Stimulated activated CD8-positive, alpha-beta memory T cell treated with anti-CD3 and anti-CD28 coated beads, Interleukin-15, amount 100 ng/mL, for 1 hour (primary cell): ENCODE results near the gene HBB.

Source experiments
- DNase-seq: peaks from one replicate; pipeline ENCODE4 v3.0.0-alpha.2; 2020; ENCODE audit warnings: low read depth

HBB gene

DNA sequence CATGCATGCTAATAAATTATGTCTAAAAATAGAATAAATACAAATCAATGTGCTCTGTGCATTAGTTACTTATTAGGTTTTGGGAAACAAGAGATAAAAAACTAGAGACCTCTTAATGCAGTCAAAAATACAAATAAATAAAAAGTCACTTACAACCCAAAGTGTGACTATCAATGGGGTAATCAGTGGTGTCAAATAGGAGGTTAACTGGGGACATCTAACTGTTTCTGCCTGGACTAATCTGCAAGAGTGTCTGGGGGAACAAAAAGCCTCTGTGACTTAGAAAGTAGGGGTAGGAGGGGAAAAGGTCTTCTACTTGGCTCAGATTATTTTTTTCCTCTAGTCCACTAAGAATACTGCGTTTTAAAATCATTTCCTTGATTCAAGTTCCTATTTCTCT, 810 bp upstream of the HBB start:
- no peak for DNase-seq

DNA sequence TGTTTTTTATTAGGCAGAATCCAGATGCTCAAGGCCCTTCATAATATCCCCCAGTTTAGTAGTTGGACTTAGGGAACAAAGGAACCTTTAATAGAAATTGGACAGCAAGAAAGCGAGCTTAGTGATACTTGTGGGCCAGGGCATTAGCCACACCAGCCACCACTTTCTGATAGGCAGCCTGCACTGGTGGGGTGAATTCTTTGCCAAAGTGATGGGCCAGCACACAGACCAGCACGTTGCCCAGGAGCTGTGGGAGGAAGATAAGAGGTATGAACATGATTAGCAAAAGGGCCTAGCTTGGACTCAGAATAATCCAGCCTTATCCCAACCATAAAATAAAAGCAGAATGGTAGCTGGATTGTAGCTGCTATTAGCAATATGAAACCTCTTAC, 1.4 kb downstream of the HBB start:
- no peak for DNase-seq

DNA sequence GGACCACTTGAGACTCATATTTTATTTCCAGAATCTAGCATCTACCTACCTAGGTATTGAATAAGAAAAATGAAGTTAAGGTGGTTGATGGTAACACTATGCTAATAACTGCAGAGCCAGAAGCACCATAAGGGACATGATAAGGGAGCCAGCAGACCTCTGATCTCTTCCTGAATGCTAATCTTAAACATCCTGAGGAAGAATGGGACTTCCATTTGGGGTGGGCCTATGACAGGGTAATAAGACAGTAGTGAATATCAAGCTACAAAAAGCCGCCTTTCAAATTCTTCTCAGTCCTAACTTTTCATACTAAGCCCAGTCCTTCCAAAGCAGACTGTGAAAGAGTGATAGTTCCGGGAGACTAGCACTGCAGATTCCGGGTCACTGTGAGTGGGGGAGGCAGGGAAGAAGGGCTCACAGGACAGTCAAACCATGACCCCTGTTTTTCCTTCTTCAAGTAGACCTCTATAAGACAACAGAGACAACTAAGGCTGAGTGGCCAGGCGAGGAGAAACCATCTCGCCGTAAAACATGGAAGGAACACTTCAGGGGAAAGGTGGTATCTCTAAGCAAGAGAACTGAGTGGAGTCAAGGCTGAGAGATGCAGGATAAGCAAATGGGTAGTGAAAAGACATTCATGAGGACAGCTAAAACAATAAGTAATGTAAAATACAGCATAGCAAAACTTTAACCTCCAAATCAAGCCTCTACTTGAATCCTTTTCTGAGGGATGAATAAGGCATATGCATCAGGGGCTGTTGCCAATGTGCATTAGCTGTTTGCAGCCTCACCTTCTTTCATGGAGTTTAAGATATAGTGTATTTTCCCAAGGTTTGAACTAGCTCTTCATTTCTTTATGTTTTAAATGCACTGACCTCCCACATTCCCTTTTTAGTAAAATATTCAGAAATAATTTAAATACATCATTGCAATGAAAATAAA, 2.1 kb downstream of the HBB start:
- DNase-seq, result no peak

DNA sequence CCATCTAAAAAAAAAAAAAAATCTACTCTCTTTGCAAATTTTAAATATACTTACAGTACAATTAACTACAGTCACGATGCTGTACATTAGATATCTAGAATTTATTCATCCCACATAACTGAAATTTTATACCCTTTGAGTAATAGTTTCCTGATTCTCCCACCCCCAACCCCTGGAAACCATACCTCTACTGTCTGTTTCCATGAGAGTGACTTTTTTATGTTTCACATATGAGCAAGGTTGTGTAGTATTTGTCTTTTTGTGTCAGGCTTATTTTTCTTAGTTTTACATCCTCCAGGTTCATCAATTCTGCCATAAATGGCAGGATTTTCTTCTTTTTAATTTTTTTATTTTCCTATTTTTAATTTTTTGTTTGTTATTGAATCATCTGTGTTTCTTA, 3.2 kb downstream of the HBB start:
- DNase-seq, result no peak

DNA sequence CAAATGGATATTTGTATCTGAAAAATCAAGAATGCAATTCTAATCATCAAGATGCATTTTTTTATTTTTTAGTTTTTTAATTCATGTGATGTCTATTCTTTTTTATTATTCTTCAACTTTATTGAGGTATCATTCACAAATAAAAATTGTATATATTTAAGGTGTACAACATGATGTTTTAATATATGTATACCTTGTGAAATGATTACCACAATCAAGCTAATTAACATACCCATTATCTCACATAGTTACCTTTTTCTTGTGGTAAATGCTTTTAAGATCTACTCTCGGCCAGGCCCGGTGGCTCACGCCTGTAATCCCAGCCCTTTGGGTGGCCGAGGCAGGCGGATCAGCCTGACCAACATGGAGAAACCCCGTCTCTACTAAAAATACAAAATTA, 3.7 kb downstream of the HBB start:
- DNase-seq, result no peak

DNA sequence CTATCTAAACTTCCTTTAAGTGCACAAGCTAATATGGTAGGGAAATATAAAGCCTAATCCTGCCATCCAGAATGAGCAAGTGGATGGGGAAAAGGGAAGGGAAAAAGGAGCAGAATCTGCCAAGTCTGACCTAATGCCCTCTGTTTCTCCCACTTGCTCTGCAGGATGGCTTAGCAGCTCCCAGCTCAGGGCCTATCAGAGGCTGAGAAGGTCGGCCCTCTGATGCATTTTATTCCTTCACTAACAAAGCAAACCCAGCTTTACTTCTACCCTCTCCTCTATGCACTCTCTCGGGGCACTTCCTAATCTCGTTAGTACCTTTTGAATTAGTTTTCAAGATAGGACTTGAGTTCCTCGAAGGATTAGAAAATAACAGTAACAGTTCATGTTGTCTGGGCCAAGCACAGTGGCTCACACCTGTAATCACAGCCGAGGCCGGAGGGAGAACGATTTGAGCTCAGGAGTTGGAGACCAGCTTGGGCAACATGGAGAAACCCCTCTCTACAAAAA, 16.4 kb downstream of the HBB start:
- no peak for DNase-seq

DNA sequence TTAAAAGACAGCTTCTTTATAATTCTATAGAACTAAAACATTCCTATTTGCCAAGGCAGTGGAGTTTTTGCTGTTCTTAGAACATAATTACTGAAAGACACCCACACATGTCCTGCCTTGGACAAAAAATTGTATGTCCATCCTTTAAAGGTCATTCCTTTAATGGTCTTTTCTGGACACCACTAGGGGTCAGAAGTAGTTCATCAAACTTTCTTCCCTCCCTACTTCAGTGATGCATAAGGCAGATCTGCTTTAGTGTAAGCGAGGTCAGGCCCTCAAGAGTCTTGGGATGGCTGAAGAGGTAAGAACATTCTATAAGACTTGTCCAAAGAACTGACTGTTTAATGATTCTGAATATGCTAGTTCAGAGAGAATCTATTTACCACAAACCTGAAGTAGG, 22.1 kb downstream of the HBB start:
- DNase-seq, result no peak

DNA sequence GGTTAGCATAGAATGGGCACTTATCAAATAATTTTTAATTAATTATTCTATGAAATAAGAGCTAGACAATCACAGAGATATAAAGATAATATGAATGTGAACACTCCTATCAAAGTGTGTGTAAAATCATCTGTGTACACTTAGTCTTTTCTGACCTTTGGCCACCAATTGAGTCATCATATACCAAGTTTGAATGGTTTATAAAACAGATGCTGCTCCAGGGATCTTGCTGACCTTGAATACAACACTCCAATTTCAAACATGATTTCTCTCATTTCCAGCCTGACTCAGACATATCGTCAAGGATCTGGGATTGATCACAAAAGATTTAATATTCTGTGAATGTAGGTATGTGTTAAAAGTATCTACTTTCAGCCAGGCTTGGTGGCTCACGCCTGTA, 23.5 kb downstream of the HBB start:
- no peak for DNase-seq

DNA sequence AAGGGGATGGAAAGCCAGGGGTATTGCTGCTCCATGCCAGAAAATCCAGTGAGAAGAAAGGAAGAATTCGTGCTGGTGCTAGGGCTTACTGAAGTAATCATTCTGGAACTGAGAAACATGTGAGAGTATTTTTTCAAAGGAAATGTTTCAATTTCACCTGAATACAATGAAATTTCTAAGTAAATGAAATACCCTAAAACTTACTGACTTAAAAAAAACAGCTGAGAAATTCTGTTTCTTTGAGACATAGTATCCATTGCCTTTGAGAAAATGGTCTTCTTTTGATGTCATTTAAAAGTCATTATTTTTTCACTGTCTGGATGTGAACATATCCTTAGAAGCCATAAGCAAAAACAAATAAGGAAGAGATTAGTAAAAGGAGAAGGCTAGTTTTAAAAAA, 26.3 kb downstream of the HBB start, which contains the start of gene OR51V1:
OR51V1 (minus strand) TSS at position 101 of the 400 bp plus-strand sequence; CDS start at position 101, 0 bp downstream.
- DNase-seq, result no peak

DNA sequence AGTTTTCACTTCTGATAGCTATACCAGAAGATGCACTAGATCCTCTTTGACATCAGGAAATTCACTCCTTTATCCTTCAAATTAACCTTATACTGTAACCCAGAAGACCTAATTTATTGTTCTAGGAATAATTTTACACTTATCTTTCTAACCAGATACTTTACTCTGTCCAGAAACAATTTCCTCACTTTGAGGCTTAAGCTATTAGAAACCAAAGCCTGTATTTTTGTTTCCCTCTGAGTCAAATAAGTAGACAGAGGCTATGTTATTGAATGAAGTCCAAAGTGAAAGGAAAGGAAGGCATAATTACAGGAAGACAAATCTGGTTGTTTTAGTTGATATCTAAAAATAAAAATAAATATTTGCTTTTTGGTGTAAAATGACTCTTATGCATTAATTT, 28.6 kb downstream of the HBB start:
- no peak for DNase-seq

DNA sequence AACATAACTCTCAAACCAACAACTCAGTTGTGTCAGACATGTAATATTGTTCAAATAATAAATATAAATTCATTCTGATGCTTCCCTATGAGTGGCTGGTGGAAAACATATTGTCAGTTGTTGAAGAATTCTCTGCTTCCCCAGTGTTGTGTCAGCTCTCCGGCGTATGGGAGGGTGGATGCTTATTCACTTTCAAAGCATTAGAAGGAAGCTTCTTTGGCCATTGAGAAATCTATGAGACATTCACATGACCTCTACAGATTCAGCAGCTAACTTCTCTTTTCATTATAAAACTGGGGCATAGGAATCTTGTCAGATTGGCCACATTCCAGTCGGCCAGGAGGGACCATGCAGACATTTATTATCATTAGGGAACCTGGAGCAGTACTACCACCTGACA, 29.3 kb downstream of the HBB start:
- no peak for DNase-seq

DNA sequence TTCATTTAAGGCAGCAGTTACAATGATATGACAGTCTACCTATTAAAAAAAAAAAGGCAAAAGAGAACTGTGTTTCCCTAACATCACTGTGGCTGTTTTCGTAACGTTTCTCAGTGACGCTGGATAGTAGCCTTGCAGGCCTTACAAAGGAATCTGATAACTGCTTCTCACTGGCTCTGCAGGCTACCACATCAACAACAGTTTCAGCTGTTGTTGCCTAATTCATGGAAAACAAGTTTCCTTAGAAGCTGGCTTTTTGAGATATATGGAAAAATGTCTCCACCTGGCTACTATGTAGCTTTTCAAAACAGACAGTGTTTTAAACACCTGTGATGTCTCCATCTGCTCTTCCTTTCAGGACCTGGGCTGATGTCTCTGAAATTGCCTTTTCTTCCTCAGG, 30.1 kb downstream of the HBB start:
- DNase-seq, result no peak

DNA sequence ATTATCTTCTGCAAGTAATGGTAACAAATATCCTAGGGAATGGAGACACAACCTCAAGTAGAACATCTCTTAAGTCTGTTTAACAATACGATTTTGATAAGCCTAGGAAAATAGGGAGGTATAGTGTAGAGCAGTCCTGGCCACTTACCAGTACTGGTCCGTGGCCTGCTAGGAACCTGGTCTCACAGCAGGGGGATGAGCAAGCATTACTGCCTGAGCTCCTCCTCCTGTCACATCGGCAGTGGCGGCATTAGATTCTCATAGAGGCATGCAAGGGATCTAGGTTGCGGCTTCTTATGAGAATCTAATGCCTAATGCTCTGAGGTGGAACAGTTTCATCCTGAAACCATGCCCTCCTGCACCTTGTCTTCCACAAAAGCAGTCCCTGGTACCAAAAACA, 30.8 kb downstream of the HBB start:
- DNase-seq, result no peak

DNA sequence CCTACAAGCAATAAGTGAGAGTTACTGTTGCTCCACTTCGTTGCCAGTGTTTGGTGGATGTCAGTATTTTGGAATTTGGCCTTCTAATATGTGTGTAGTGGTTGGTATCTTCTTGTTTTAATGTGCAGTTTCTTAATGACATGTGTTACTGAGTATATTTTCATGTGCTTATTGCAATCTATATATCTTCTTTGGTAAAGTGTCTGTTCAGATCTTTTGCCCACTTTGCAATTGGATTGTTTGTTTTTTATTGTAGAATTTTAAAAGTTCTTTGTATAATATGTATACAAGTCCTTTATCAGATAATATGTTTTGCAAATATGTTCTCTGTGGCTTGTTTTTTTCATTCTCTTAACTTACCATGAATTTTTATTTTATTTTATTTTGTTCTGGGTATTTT, 34.1 kb downstream of the HBB start:
- DNase-seq, result no peak

DNA sequence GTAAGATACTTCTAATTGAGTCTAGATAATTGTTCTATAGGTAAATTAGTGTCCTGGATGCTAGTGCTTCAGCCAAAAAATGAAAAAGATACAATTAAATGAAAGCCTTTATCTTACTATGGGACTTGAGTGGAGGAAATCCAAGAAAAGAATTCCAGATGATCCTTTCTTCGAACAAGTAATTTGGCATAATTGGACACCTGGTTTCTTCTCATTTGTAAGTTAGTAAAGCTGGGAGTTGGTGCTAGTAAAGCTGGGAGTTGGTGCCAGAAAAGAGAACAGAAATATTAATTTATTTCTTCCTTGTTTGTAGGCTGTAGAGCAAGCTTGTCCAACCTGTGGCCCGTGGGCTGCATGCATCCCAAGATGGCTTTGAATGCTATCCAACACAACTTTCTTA, 38.7 kb downstream of the HBB start:
- no peak for DNase-seq

DNA sequence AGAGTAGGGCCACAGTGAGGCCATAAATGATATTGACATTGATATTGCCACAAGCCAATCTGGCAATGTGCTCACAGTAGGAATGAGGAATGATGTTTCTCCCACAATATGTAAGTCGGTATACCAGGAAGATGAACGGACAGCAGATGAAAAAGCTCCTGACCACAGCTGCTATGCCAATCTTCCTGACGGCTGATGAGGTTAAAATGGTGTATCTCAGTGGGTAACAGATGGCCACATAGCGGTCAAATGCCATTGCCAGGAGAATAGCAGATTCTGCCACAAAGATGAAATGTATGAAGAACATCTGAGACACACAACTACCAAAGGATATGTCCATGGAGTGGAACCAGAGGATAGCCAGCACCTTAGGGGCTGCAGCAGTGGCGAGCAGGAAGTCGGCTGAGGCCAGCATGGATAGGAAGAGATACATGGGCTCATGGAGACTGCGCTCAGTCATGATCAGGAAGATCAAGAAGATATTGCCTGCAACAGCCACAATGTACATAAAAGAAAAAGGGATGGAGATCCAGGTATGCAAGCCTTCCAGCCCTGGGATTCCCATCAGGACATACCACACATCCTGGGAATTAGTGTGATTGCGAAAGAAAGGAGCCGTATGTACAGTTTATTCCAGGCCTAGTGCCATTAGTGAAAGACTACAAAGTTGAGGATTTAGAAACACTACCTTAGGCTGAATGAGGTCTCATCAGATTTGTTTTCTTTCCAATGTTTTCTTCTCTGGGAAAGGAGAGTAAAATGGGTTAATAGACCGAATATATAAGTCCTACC, 48.6 kb downstream of the HBB start:
- no peak for DNase-seq
